A673 (cell line): ENCODE measurements around the gene C17orf113.

Experiments
- EZH2 ChIP-seq: fragments of 200-600 bp; sonication (generic); IDR thresholded peaks from 2 replicates; pipeline ENCODE4 v1.6.1; 2017; ENCODE audit warnings: borderline replicate concordance, low read depth, mild to moderate bottlenecking, mixed read lengths, antibody characterized with exemption, low read length; ENCODE audit not compliant: poor library complexity, severe bottlenecking
- TF ChIP-seq, protein P1 (sequence below): fragments of 300-800, 200-600 bp; sonication (generic); conservative IDR thresholded peaks from 2 replicates; pipeline ENCODE4 v1.5.1; 2017; ENCODE audit warnings: low read depth, mild to moderate bottlenecking, antibody characterized with exemption, low read length, moderate library complexity, mixed read lengths

DNA sequence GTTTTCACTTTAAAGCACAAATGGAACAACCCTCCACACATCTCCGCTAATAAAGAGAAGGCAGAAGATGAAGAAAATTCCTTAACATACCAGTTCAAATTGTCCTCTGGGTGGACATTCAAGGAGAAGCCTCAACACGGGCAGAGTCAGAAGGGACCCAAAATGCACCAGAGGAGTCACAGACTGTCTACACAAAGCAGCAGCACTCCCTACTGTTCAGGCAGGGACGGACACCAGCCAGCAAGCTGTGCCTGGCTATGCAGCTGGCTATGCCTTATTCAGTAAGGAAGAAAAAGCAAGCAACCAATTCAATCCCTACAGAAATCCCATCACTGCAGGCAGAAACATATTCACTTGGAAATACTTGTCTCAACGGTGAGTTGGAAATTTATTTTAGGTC lies 41.2 kb downstream of the C17orf113 start:
- TF ChIP-seq, protein P1, sequence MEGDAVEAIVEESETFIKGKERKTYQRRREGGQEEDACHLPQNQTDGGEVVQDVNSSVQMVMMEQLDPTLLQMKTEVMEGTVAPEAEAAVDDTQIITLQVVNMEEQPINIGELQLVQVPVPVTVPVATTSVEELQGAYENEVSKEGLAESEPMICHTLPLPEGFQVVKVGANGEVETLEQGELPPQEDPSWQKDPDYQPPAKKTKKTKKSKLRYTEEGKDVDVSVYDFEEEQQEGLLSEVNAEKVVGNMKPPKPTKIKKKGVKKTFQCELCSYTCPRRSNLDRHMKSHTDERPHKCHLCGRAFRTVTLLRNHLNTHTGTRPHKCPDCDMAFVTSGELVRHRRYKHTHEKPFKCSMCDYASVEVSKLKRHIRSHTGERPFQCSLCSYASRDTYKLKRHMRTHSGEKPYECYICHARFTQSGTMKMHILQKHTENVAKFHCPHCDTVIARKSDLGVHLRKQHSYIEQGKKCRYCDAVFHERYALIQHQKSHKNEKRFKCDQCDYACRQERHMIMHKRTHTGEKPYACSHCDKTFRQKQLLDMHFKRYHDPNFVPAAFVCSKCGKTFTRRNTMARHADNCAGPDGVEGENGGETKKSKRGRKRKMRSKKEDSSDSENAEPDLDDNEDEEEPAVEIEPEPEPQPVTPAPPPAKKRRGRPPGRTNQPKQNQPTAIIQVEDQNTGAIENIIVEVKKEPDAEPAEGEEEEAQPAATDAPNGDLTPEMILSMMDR = no peak
- TF ChIP-seq EZH2 = no peak
